Measurements from ENCODE around the gene AGAP2.
"Not testable (repeated sequence)": the region's sequence is repeated elsewhere in the genome, so short reads cannot be mapped to it uniquely, and the experiment has no call there.

Gene AGAP2

DNA sequence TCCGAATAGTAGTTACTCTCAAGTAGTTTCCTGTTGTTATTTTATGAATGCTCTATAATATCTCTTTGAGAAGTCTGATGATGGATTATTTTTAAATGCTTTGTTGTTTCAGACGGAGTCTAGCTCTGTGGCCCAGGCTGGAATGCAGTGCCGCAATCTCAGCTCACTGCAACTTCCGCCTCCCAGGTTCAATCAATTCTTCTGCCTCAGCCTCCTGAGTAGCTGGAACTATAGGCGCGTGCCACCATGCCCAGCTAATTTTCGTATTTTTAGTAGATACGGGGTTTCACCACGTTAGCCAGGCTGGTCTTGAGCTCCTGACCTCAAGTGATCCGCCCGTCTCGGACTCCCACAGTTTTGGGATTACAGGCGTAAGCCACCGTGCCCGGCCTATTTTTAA, 46.0 kb downstream of the AGAP2 start:
- no peak for DNase-seq

DNA sequence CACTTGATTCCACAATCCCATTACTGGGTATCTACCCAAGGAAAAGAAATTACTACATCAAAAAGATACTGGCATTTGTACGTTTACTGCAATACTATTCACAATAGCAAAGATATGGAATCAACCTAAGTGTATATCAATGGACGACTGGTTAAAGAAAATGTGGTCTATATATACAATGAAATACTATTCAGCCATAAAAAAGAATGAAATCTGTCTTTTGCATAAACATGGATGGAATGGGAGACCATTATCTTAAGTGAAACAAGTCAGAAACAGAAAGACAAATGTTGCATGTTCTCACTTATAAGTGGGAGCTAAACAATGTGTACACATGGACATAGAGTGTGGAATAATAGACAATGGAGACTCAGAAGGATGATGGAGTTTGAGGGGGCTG, 49.6 kb downstream of the AGAP2 start:
- no peak for DNase-seq

DNA sequence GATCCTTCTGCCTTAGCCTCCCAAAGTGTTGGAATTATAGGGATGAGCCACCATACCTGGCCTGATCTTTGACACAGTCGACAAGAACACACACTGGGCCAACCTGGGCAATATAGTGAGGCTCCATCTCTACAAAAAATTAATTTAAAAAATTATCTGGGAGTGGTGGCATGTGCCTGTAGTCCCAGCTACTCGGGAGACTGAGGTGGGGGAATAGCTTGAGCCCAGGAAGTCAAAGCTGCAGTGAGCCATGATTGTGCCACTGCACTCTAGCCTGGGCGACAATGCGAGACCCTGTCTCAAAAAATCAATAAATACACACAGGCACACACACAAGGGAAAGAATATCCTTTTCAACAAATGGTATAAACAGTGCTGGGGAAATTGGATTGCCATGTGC, 50.7 kb downstream of the AGAP2 start:
- no peak for DNase-seq

DNA sequence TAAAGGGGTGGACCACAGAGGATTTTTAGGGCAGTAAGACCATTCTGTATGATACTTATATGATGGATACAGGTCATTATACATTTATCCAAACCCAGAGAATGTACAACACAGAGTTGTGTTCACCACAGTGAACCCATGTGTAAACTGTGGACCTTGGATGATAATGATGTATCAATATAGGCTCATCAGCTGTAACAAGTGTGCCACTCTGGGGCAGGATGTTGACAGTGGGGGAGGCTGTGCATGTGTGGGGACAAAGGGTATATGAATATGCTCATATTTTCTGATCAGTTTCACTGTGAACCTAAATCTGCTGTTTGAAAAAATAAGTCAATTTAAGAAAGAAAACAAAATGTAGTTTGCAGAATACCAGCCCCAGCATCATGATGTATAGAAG, 58.8 kb downstream of the AGAP2 start:
- DNase-seq, result no peak

DNA sequence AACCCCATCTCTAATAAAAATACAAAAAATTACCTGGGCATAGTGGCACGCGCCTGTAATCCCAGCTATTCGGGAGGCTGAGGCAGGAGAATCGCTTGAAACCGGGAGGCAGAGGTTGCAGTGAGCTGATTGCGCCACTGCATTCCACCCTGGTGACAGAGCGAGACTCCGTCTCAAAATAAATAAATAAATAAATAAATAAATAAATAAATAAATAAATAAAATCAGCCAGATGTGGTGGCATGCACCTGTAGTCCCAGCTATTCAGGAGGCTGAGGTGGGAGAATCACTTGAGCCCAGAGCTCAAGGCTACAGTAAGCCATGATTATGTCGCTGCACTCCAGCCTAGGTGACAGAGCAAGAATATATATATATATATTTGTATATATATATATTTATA, 60.6 kb downstream of the AGAP2 start:
- not testable (repeated sequence) for DNase-seq

DNA sequence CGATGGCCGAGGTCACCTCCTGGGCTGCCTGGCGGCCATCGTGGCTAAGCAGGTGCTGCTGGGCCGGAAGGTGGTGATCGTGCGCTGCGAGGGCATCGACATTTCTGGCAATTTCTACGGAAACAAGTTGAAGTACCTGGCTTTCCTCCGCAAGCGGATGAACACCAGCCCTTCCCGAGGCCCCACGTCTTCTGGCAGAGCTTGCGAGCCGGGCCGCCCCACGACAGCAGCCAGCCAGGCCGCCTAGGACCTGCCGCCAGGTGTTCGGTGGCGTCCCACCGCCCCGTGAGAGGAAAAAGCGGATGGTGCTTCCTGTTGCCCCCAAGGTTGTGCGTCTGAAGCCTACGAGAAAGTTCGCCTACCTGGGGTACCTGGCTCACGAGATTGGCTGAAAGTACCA, 63.9 kb downstream of the AGAP2 start:
- DNase-seq, result no peak
